HG02642 (cell line): ENCODE data around the gene IRF2BP2.

Experiments
- ATAC-seq: cut with Tn5 transposase; IDR thresholded peaks from one replicate; pipeline ENCODE4 v1.9.1; 2021; ENCODE audit warnings: mild to moderate bottlenecking; ENCODE audit not compliant: unreplicated experiment, poor library complexity

The IRF2BP2 gene

DNA sequence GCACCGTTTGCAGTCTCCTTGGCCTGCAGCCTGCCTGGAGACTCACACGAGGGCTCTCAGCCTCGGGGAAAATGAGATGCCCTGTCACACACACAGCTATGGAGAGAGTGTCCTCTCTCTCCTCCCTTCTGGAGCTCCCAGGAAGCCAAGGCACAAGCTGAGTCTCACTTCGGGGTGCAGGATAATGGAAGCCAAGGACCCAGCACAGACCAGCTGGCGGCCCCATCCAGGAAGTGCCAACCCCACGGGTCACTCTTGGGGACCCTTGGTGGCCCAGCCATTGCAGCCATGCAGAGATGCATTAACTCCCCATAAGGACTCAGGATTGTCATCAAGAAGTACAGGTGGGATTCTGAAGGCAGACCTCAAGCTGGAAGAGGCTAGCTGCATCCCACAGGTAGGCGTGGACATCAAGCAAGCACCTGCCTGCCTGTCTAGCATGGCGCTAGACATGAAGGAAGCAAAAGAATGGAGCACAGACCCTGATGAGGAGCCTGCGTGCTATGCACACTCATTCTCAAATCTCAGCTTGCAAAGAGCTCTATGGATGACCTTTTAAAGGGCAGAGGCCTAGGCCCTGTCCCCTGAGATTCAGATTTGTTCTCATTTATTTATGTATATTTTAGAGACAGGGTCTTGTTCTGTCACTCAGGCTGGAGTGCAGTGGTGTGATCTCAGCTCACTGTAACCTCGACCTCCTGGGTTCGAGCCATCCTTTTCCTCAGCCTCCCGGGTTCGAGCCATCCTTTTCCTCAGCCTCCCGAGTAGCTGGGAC, 49.9 kb downstream of the IRF2BP2 start:
- no peak for ATAC-seq

GRCh38 chr1:234559152-234559901, 50.7 kb downstream of the IRF2BP2 start:
- no peak for ATAC-seq

GRCh38 chr1:234558330-234558836, 51.6 kb downstream of the IRF2BP2 start:
- no peak for ATAC-seq

- no peak for ATAC-seq
These were observed 53.6 kb downstream of the IRF2BP2 start for GRCh38 chr1:234556245-234556943.

DNA sequence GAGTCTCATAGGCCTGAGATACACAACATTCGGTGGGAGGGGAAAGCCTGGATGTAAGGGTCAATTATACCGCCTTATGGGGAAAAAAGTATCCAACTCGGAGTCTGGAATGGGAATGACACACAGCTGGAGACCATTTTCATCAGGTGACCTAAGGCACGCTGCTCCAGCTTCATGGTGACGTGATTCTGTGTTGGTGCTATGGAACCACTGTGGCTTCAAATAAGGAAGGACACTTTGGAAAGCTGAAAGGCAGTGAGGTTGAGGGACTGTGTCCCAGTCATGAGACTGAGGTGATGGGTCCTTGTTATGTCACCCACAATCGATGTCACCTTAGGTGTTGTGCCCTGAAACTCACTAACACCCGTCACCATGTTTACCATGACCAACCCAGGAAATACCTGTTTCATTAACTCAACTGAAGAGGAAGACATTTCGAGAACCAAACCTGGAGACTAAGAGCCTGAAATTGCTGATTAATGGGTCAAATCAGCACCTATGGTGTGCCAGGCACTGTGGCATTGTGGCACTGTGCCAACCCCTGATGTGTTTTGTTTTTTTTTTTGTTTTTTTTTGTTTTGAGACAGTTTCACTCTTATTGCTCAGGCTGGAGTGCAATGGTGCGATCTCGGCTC, 54.5 kb downstream of the IRF2BP2 start:
- ATAC-seq: no peak

DNA sequence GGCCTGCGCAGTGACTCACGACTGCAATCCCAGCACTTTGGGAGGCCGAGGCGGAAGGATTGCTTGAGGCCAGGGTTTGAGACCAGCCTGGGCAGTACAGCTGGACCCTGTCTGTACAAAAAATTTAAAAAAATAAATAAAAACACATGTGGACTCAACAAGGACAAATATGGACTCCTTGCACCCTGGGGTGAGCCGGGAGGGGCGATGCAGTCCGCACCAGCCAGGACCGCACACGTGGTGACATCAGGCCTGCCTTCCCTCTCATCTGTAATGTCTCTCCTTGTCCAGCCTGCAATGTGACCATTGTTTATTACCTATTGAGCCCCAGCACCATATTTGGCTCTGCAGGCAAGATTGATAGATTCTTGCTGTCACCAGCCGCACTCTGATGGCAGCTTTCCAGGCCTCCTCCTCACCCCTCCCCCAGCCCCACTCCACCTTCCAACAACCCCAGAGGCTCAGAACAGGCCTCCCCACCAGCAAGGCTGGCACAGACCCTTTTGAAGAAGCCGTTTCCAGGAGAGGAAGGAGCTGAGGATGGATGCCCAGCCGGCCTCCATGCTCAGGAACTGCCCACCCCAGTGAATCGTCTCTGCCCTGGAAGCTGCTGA, 55.2 kb downstream of the IRF2BP2 start:
- ATAC-seq: no peak
